ENCODE data around the gene SLC22A3. TPM values are rescaled to one million over a fixed set of nuclear protein-coding genes. Genes with fewer than 3 reads are reported as not detected.
"Not testable (repeated sequence)": the region's sequence is repeated elsewhere in the genome, so short reads cannot be mapped to it uniquely, and the experiment has no call there.

SLC22A3 gene
- total RNA-seq, 2 donors from 2014 or later = 91.5 to 144 TPM

DNA sequence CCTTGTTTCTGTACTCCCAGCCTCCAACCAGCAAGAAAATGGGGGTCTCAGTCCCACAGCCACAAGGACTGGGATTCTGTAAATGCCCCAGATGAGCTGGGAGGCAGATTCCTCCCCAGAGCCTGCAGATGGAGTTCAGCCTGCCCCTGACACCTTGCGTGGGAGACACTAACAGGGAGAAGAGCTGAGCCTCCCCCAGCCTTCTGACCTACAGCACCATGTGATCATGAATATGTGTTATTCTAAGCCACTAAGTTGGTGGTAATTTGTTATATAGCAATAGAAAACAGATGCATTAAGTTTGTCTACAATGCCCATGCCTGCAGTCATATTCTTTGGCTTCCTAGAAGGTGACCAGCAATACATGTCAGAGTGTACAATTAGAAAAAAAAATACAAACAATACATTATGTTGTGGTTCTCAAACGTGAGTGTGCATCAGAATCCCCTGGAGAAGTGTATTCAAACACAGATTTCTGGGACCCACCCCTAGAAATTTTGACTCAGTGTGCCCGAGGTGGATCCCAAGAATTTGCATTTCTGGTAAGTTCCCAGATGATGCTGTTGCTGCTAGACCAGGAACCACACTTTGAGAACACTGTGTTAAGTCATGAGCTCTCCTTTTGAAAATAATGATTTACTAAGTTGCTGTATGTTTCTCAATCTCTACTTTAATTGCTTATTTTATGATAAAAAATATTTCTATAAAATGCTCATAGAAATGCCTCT is 39.9 kb downstream of the SLC22A3 start:
- Histone ChIP-seq H3K27me3 (replicated peaks; ENCODE audit: insufficient read depth) (no peaks in the 10 kb centered on the region), H3K27ac (peak overlapping the region; percentile 53 to 73), H3K36me3 (no peaks in the 10 kb centered on the region), H3K4me3 (no peak overlapping the region), H3K4me1 (ENCODE audit: control insufficient read depth in 1 of 2, low read depth in 2 of 2) (peaks cover 27 to 84% of the 10 kb centered on the region in 2 donors), H3K9me3 (no peaks in the 10 kb centered on the region)
- DNase-seq (ENCODE audit: low spot score) (no peak), ATAC-seq (ENCODE audit: insufficient number of reproducible peaks, low FRiP score, low read depth) (no peak)
- TF ChIP-seq, protein P1, sequence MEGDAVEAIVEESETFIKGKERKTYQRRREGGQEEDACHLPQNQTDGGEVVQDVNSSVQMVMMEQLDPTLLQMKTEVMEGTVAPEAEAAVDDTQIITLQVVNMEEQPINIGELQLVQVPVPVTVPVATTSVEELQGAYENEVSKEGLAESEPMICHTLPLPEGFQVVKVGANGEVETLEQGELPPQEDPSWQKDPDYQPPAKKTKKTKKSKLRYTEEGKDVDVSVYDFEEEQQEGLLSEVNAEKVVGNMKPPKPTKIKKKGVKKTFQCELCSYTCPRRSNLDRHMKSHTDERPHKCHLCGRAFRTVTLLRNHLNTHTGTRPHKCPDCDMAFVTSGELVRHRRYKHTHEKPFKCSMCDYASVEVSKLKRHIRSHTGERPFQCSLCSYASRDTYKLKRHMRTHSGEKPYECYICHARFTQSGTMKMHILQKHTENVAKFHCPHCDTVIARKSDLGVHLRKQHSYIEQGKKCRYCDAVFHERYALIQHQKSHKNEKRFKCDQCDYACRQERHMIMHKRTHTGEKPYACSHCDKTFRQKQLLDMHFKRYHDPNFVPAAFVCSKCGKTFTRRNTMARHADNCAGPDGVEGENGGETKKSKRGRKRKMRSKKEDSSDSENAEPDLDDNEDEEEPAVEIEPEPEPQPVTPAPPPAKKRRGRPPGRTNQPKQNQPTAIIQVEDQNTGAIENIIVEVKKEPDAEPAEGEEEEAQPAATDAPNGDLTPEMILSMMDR (IDR thresholded peaks at IDR 0.05) = no peak

DNA sequence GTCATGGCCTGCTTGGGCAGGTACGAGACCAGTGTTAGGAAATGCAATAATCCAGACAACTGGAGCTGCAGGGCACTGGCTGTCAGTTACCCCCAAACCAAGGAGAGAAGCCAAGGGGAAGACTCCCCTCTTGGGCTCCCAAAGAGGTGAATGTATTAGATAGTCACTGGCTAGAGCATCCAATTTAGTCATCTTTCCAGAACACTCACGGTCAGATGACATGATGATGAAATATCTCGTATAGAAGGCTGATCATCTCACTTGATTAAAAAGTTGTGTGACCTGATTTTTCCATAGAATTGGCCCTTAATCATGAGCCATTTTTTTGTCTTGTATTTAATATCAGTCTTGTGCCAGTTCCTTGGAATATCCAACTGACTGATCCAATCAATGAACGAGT is 40.7 kb downstream of the SLC22A3 start:
- H3K27ac ChIP-seq = peak overlapping the region; percentile 53 to 73
- peaks cover 28 to 84% of the 10 kb centered on the region in 2 donors for H3K4me1 ChIP-seq (ENCODE audit: control insufficient read depth in 1 of 2, low read depth in 2 of 2)

DNA sequence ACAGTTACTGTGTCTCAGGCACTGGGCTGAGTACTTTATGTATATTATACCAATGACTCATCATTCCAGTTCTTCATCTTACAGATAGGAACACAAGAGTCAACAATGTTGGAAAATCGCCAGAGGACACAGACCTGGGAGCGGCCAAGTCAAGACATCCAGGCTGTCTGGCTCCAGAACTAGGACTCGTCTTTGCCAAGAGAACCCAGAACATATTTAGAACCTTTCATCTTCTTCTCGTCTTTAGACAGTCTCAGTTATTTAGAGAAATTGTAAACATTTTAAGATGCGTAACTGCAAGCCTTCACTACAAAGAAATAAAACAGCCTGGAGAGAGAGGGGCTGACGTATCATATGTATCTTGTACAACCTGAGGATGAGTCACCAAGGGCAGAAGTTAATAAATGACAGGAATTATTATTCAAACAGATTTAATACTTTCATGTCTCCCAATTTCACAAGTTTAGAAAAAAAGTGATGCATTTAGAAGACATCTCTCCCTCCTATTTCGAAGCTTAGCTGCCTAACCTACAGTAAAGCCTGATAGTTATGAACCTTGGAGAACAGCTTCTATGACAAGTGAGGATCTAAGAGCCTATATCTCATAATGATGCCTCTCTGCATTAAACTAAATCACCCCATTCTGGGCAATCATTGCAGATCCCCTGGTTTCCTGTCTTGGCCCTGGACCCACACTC is 43.4 kb downstream of the SLC22A3 start:
- peak overlapping the region; percentile 53 to 57 for H3K27ac ChIP-seq
- no peak overlapping the region for H3K4me3 ChIP-seq
- no peak for ATAC-seq (ENCODE audit: insufficient number of reproducible peaks, low FRiP score, low read depth)
- H3K36me3 ChIP-seq = no peaks in the 10 kb centered on the region
- no peaks in the 10 kb centered on the region for H3K27me3 ChIP-seq (replicated peaks; ENCODE audit: insufficient read depth)
- no peaks in the 10 kb centered on the region for H3K9me3 ChIP-seq
- no peak for DNase-seq (ENCODE audit: low spot score)
- H3K4me1 ChIP-seq (ENCODE audit: control insufficient read depth in 1 of 2, low read depth in 2 of 2) = peaks cover 48 to 84% of the 10 kb centered on the region in 2 donors
- TF ChIP-seq, protein P1 (IDR thresholded peaks at IDR 0.05) = no peak

More for the DNA sequence above, 40.7 kb downstream of the SLC22A3 start:
- TF ChIP-seq, protein P1 (IDR thresholded peaks at IDR 0.05) = no peak
- Histone ChIP-seq H3K27me3 (replicated peaks; ENCODE audit: insufficient read depth) (no peaks in the 10 kb centered on the region), H3K36me3 (no peaks in the 10 kb centered on the region), H3K9me3 (no peaks in the 10 kb centered on the region), H3K4me3 (no peak overlapping the region)
- DNase-seq (ENCODE audit: low spot score) (no peak), ATAC-seq (ENCODE audit: insufficient number of reproducible peaks, low FRiP score, low read depth) (no peak)

DNA sequence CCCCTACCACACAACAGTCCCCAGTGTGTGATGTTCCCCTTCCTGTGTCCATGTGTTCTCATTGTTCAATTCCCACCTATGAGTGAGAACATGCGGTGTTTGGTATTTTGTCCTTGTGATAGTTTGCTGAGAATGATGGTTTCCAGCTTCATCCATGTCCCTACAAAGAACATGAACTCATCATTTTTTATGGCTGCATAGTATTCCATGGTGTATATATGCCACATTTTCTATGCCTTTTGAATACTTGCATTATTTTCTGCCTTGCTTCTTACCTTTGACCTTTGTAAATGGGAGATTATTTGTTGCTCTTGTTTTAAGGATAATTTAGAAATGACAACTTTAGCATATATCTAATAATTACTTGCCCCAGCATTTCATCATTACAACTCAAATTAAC is 45.3 kb downstream of the SLC22A3 start:
- peaks cover 34 to 84% of the 10 kb centered on the region in 2 donors for H3K4me1 ChIP-seq (ENCODE audit: control insufficient read depth in 1 of 2, low read depth in 2 of 2)
- H3K9me3 ChIP-seq; H3K27me3 ChIP-seq (replicated peaks; ENCODE audit: insufficient read depth); ATAC-seq (ENCODE audit: insufficient number of reproducible peaks, low FRiP score, low read depth); DNase-seq (ENCODE audit: low spot score); H3K4me3 ChIP-seq; H3K36me3 ChIP-seq: not testable (repeated sequence)
- peak overlapping the region in 1 of 2 donors; percentile 72 for H3K27ac ChIP-seq

DNA sequence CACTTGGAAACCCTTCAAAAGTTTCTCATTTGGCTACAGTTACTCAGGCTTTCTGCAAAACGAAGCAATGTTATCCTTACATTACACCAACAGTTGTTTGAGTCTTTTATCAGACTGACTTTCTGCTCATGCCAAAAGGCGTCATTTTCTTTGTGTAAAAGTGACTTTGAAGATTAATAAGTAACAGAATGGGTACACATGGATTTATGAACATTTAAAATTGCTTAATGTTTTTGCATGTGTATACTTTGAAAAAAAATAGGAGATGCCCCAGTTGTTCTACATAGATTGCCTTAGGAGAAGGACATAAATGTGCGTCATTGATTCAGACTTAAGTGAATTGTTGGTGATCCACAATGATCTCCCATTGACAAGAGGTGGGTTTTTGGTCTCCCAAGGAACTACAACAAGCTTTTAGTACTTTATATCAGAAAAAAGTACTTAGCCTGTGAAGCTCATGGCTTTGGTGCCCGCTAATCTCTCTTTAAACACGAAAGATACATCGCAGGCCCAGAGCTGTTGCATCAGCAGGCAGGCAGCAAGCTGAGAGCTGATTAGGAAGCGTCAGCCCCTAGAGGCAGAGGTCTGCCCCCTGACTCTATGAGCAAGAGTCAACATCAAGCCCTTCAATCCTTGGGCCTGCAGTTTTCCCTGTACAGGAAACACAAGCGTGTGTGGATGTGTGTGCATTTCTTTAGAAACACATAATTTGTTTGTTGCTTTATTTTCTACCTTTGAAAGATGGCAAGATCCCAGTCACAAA is 45.9 kb downstream of the SLC22A3 start:
- peak overlapping the region; percentile 38 to 72 for H3K27ac ChIP-seq
- H3K4me1 ChIP-seq (ENCODE audit: control insufficient read depth in 1 of 2, low read depth in 2 of 2) = peaks cover 35 to 84% of the 10 kb centered on the region in 2 donors
- no peaks in the 10 kb centered on the region for H3K9me3 ChIP-seq
- DNase-seq (ENCODE audit: low spot score) (no peak), ATAC-seq (ENCODE audit: insufficient number of reproducible peaks, low FRiP score, low read depth) (no peak)
- TF ChIP-seq, protein P1 (IDR thresholded peaks at IDR 0.05) = no peak
- no peaks in the 10 kb centered on the region for H3K27me3 ChIP-seq (replicated peaks; ENCODE audit: insufficient read depth)
- no peaks in the 10 kb centered on the region for H3K36me3 ChIP-seq
- no peak overlapping the region for H3K4me3 ChIP-seq

All from thoracic aorta (tissue), 2 donors.